NOMO-1 (cell line): ENCODE results near the gene LRRC74B.
"Not testable (repeated sequence)": the region's sequence is repeated elsewhere in the genome, so short reads cannot be mapped to it uniquely, and the experiment has no call there.

Source experiments
- DNase-seq, 2 experiments: peaks; one replicate each; lab custom pipeline; 2025; ENCODE audit not compliant: unreplicated experiment in 2 of 2; lab: John Stamatoyannopoulos, UW

LRRC74B gene

DNA sequence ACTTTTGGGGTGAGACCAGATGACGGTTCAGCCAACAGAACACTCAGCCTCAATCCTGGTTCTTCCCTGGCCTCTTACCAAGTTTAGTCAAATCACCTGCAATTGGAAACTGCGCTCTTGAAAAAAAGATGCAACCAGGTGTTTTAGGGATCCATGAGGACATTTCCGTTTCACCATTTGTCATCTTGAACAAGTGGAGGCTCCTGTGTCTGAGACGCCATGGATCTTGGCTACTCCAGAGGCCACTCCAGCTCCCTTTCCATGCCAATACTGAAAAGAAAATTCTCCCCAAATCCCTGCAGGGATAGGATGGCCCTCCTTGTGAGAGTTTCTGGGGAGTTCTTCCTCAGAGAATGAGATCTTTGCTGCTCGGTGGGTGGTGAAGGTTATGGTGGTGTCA, 27.7 kb downstream of the LRRC74B start:
- no peak for DNase-seq

DNA sequence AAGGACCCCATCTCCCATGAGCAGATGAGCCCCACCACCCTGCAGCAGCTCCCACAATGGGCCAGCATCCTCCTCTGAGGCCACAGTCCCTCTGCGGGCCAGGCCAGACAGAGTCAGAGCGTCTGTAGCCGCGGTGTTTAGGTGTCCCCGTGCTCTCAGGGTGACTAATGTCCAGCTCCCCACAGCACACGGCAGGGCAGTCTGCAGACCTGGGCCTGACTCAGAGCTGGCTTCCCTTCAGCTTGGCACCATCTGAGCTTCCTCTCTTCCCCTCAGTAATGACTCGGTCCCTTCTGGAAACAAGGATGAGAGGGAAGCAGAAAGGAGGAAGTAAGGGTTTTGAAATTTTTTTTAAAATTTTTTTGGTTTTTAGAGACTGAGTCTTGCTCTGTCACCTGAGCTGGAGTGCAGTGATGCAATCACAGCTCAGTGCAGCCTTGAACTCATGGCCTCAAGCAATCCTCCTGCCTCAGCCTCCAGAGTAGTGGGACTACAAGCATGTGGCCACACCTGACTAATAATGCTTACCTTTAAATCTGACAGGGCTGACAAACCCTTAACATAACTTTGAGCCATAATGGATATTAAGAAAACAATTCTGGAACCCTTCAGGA, 28.5 kb downstream of the LRRC74B start:
- DNase-seq: peak; percentile 25 to 50

DNA sequence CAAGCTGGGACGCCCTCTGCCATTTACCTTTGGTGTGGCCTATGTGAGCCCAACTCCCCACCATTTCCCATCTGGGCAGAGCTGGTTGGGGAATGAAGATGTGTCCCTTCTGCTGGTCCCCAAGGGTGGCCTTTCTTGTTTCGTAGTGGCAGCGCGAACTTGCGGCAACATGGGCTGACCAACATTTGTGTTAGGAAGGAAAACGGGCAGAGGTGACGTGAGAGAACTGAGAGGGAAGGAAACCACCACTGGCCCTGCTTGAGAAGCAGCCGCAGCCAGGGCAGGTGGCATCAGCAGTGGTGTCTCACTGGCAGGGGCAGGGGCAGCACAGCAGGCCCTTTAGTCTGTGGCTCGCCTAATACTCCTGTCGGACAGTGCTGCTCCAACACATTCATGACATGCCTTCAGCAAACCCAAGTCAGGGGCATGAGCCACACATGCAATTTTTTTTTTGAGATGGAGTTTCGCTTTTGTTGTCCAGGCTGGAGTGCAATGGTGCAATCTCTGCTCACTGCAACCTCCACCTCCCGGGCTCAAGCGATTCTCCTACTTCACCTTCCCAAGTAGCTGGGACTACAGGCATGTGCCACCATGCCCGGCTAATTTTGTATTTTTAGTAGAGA, 29.9 kb downstream of the LRRC74B start:
- DNase-seq: no peak

DNA sequence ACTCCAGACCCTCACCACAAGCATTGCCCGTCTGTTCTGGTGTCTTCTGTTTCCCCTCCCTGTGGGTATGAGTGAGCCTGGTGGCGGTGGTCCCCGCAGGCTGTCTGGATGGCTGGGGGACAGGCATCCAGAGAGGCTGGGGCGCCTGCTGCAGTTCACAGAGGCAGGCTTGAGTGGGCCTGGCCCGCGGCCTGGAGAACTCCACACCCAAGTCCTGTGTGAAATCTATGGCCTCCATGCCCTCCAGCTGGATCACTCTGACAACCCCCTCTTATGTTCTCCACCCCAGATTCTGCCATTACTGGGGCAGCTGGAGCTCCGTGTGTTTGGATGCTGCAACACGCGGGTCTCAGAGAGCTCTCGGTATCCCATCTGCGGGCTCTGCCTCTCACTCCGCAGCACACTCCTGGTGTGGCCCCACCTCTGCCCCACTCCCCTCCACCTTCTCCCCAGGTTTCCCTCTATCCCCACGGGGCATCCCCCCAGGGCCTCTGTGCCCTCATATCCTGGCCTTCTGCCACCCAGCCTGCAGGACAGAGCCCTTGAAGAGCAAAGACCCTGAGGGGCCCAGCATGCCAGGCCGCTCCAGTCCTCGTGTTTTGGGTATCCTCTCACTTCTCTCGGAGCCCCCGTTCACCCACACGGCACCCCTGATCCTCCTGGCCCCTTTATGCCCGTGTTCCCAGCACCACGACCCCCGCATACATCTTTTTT, 31.3 kb downstream of the LRRC74B start:
- DNase-seq: no peak

DNA sequence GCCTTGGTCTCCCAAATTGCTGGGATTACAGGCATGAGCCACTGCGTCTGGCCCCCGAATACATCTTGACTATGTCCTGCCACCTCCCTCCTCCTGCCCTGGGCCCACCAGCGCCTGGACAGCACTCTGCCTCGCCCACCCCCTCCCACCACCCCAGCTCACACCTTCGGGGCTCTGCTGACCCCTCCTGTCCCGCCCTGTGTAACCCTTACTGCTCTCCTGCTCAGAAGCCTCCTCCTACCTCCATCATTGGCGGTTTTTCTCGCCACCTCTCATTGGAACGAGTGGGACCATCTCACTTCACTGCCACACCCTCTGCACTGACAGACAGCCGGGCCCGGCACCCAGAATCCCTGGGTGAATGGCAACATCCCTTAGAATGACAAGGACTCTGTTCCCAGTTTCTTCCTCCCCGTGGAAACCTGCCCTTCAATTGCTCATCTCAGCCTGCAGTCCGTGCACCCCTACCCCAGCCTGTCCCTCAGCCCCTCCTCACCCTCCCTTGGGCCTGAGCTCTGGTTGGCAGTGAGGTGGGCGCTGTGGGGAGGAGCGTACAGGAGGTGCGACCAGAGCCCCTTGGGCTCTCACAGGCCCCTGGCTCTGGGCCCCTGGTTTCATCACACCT, 32.2 kb downstream of the LRRC74B start:
- no peak for DNase-seq

DNA sequence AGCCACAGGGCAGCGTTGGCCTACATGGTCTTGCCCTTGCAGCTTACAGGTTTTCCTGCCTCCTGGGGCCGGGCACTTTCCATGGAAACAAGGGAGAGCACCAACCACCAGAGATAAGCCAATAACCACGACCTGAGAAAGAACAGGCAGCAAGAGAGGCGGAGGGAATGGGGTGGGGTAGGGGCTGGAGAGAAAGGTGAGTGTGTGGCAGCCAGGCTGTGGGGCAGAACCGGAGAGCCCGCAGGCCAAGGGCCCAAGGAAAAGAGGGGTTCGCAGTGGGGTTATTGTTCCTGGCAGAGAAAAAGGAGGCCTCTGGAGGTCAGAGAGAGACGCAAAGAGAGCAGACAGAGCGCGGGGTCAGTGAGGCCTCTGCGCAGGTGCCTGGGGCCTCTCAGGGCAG, 33.2 kb downstream of the LRRC74B start:
- DNase-seq: no peak

DNA sequence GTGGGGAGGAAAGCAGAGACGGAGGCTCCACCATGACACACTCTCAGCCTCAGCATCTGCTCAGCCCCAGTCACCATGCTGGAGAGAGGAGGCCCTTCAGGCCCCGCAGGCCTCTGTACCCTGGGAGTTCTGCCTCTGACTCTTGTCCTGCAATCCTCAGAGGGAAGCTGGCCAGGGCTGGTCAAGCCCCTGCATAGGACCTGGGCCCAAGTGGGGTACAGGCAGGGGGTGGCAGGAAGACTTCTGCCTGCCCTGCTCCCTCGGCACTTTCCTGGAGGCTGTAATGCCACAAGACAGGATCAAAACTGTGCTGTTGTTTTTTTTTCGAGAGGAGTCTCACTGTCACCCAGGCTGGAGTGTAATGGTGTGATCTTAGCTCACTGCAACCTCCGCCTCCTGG, 33.7 kb downstream of the LRRC74B start:
- no peak for DNase-seq

DNA sequence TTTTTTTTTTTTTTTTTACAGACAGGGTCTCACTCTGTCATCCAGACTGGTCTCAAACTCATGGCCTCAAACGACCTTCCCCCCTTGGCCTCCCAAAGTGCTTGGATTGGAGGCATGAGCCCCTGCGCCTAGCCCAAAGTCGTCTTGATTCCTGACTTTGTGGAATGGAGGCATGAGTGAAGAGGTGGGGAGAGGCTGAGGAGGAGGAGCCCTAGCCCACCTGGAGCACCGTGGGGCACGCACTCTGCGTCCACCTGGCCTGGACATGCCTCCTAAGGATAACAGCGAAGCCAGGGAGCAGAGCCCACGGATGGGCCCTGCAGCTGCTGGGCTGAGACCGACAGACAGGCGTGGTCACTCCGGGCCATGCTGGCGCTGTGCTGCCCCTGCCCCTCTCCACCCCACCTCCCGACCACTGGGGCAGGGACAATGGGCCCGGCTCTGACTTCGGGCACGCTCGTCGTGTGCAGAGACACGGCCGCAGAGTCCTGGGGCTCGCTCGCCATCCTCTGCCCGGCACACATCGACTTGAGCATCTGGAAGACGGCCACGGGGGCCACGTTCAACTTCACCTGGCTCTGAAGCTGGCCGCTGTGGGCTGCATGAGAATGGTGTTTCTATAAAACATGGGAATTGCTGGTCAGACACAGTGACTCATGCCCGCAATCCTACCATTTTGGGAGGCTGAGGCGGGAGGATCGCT, 34.8 kb downstream of the LRRC74B start:
- DNase-seq: no peak

DNA sequence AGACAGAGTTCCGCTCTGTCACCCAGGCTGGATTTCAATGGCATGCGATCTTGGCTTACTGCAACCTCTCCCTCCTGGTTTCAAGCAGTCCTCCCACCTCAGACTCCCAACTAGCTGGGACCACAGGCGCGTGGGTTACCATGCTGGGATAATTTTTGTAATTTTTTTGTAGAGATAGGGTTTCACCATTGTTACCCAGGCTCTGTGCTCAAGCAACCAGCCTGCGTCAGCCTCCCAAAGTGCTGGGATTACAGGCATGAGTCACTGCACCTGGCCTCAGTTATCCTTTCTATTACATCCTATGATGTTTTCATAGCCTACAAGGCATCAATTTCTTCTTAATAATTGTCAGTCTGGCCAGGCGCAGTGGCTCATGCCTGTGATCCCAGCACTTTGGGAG, 36.5 kb downstream of the LRRC74B start:
- DNase-seq: no peak

DNA sequence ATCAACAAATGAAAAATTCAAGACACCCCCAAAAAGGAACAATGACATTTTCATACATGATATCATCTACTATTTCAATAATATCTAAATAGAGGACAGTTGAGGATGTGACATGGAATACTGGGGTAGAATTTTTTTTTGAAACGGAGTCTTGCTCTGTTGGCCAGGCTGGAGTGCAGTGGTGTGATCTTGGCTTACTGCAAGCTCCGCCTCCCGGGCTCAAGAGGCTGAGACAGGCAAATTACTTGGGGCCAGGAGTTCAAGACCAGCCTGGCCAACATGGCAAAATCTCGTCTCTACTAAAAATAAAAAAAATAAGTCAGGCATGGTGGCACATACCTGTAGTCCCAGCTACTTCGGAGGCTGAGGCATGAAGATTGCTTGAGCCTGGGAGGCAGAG, 41.4 kb downstream of the LRRC74B start:
- DNase-seq: no peak

DNA sequence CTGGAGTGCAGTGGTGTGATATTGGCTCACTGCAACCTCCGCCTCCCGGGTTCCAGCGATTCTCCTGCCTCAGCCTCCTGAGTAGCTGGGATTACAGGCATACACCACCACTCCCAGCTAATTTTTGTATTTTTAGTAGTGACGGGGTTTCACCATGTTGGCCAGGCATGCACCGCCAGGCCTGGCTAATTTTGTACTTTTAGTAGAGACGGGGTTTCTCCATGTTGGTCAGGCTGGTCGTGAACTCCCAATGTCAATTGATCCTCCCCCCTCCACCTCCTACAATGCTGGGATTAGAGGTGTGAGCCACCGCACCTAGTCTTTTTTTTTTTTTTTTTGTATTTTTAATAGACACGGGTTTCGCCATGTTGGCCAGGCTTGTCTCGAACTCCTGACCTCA, 42.2 kb downstream of the LRRC74B start:
- DNase-seq: not testable (repeated sequence)

DNA sequence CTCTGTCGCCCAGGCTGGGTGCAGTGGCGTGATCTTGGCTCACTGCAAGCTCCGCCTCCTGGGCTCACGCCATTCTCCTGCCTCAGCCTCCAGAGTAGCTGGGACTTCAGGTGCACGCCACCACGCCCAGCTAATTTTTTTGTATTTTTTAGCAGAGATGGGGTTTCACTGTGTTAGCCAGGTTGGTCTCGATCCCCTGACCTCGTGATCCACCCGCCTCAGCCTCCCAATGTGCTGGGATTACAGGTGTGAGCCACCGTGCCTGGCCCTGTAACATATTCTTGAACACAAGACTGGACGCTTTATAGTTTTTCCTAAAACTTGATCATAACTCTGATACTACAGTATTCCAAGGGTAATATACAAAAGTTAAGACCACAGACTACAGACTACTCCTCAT, 45.5 kb downstream of the LRRC74B start:
- DNase-seq: not testable (repeated sequence)

DNA sequence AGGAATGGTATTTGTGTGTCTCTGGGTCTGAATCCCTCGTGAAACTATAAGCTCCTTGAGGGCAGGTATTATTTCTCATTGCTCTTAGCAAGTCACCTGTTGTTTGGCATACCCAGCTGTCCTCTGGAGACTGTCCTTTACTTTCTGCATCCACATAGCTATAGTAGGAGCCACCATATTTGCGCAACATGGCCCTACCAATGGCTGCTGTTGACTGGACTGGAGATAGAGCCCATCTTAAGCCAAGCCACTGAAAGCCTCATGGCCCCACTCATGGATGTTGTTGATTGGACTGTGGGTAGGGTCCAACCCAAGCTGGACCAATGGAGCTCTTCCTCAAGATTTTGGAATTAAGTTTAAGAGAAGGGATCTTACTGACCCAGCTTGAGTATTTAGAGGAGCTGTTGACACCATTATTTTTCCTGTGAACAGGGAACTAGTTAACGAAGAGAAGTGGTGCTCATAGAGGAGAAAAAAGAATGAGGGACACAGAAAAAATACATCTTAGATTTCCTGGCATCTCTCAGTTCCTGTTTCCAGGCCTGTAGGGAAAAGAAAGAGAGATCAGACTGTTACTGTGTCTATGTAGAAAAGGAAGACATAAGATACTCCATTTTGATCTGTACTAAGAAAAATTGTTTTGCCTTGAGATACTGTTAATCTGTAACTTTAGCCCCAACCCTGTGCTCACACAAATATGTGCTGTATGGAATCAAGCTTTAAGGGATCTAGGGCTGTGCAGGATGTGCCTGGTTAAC, 47.2 kb downstream of the LRRC74B start:
- DNase-seq: no peak

DNA sequence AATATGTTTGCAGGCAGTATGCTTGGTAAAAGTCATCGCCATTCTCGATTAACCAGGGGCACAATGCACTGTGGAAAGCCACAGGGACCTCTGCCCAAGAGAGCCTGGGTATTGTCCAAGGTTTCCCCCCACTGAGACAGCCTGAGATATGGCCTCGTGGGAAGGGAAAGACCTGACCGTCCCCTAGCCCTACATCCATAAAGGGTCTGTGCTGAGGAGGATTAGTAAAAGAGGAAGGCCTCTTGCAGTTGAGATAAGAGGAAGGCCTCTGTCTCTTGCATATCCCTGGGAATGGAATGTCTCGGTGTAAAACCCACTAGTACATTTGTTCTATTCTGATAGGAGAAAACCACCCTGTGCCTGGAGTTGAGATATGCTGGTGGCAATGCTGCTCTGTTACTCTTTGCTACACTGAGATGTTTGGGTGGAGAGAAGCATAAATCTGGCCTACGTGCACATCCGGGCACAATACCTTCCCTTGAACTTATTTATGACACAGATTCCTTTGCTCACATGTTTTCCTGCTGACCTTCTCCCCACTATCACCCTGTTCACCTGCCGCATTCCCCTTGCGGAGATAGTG, 47.9 kb downstream of the LRRC74B start:
- not testable (repeated sequence) for DNase-seq

DNA sequence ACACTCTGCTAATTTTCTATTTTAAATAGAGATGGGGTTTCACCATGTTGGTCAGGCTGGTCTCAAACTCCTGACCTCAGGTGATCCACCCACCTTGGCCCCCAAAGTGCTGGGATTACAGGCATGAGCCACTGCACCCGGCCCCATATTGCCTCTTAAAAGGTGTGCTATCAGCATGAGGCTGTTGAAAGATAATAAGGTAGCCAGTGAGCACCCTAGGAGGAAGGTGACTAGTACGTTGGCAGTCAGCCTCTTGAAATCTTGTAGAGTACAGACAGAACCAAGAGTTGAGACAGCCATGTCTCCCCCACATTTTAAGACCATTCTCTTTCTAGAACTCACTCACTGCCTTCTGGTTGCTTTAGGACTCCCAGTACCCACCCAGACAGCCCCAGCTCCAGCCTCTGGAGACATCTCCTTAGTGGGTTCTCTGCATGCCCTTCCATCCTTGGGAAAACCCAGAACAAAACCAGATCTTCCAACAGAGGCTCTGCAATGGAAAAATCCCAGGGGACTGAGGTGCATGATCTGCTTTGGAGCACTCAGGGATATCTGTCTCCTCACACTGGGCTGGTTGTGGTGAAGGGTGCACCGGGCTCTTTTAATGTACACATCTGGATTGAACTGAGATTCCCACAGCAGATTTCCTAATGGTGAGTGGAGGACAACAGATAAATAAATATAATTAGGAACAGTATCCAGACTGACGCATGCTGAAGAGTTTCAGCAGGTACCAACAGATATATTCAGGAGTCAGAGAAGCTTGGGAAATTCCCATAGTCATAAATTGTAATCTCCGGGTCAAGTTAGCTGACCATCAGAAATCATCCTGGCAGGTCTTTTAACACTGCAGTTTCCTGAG, 49.4 kb downstream of the LRRC74B start:
- DNase-seq: no peak

DNA sequence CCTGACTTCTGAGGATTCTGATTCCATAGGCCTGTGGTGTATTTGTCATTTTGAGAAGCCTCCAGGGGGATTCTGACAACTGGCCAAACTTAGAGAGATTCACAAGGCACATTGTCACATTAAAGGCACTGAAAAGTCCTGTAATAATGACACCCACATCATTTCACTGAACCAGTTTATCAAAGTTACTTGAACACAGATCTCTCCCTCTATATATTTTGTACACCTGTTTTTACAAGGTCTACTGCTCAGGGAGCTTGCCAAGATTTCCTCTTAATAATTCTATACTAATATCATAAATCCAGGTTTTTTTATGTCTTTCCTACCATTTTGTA, 50.0 kb downstream of the LRRC74B start:
- DNase-seq: no peak

DNA sequence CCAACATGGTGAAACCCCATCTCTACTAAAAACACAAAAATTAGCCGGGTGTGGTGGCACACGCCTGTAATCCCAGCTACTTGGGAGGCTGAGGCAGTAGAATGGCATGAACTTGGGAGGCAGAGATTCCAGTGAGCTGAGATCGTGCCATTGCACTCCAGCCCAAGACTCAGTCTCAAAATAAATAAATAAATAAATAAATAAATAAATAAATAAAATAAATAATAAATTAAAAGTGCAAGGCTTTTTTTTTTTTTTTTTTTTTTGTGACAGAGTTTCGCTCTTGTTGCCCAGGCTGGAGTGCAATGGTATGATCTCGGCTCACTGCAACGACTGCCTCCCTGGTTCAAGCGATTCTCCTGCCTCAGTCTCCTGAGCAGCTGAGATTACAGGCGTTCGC, 51.1 kb downstream of the LRRC74B start:
- DNase-seq: not testable (repeated sequence)

DNA sequence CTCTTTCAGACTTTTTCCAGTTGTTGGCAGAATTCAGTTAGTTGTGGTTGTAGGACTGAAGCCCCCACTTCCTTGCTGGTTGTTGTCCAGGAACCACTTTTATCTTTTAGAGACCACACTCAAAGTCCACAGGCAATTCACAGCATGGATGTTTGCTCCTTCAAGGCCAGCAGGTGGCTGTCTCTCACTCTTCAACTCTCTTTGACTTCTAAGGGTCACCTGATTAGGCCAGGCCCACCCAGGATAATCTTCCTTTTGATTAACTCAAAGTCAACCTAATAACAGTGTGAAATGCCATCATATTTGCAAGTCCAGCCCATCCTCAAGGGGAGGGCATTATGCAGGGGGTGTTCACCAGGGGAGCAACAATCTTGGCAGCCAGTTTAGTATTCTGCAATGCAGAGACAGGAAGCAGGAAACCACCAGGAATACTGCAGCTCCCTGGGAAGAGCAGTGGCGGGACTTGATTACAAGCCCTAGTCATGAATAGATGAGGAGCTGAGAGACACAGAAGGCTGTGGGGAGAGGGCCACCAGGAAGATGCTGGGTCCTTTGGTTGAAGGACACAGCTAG, 52.4 kb downstream of the LRRC74B start:
- DNase-seq: no peak

DNA sequence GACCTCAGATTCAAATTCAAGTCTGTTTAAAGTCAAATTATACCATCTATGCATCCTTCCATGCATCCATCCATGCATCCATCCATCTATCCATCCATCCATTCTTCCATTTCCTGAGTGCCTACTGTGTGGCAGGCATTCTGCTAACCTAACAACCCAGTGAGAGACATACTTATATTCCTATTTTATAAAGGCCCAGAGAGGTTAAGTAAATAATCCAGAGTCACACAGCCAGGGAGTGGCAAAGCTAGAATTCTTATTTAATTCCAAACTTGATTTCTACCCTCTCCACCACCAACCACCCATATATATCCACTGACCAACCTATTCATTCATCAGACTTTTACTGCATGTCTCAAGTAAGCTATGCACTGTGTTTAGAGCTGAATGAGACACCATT, 53.8 kb downstream of the LRRC74B start:
- no peak for DNase-seq
